VCaP (cell line): ENCODE data around the gene CHRM3.

Experiments
- H3K27ac ChIP-seq: fragments of 450-650 bp; 2 replicates; pipeline ENCODE4 v1.5.1; 2017
- TF ChIP-seq, protein P1 (sequence below): fragments of 450-650 bp; conservative IDR thresholded peaks from 2 replicates; pipeline ENCODE4 v1.5.1; 2017; ENCODE audit warnings: mild to moderate bottlenecking, moderate library complexity

The CHRM3 gene

DNA sequence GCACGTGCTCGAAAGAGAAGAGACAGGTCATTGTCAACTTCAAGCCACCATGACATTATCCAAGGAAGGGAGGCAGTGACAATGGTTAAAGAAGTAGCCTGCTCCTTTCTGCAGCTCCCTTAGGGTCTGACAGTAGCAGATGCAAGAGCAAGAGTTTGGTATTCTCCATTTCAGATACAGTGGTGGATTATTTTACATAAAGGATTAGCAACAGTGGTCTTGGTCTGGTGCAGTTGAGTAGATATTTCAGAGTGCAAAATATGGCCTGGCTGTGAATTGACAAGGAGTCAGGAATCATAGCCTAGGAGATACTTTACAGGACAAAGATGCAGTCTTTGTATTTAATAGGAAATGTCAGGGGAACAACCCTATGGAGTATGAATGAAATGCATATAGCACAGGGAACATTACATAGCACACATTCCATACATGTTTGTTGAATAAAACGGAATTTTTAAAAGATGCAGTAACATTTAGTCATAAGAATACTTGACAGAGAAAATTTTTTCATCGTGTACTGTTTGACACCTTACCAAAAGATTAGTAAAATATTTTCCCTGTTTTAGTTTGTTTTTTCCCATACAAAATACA lies 41.8 kb downstream of the CHRM3 start:
- TF ChIP-seq, protein P1, sequence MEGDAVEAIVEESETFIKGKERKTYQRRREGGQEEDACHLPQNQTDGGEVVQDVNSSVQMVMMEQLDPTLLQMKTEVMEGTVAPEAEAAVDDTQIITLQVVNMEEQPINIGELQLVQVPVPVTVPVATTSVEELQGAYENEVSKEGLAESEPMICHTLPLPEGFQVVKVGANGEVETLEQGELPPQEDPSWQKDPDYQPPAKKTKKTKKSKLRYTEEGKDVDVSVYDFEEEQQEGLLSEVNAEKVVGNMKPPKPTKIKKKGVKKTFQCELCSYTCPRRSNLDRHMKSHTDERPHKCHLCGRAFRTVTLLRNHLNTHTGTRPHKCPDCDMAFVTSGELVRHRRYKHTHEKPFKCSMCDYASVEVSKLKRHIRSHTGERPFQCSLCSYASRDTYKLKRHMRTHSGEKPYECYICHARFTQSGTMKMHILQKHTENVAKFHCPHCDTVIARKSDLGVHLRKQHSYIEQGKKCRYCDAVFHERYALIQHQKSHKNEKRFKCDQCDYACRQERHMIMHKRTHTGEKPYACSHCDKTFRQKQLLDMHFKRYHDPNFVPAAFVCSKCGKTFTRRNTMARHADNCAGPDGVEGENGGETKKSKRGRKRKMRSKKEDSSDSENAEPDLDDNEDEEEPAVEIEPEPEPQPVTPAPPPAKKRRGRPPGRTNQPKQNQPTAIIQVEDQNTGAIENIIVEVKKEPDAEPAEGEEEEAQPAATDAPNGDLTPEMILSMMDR = no peak

DNA sequence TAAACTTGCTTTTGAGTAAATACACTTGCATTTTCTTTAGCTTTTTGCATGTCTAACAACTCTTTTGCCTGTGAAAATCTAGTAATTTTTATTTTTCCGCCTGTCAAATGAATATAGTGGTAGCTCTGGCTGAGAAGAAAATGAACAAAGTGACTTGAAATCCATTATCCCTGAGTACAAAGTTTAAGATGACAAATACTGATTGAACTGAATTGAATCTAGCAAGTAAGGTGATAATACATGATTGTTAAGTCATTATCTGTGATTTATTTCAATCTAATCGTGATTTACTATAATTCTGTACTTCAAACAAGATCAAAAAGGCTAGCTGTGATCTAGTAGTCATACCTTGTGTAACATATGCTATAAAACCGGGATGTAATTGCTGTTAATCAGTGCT lies 42.8 kb downstream of the CHRM3 start:
- TF ChIP-seq, protein P1 = no peak
- no peak overlapping the region for H3K27ac ChIP-seq

More for the DNA sequence above, 41.8 kb downstream of the CHRM3 start:
- no peak overlapping the region for H3K27ac ChIP-seq

DNA sequence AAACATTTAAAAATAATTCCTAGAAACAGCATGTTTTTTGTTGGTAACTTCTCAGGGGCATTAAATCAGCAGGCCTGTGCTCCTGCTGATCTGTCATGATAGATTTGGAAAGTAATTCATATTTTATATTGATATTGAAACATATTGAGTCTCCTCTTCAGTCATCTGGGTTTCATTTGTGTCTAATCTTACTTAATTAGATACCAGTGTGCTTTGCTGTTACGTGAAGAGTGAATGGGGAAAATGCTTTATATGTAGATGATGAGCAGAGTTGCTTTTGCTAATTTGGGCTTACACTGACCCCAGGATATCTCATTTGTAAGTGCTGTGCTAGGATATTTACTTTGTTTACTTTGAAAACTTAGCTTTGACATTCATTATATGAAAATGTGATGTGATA lies 45.9 kb downstream of the CHRM3 start:
- TF ChIP-seq, protein P1 = no peak
- H3K27ac ChIP-seq = no peak overlapping the region

DNA sequence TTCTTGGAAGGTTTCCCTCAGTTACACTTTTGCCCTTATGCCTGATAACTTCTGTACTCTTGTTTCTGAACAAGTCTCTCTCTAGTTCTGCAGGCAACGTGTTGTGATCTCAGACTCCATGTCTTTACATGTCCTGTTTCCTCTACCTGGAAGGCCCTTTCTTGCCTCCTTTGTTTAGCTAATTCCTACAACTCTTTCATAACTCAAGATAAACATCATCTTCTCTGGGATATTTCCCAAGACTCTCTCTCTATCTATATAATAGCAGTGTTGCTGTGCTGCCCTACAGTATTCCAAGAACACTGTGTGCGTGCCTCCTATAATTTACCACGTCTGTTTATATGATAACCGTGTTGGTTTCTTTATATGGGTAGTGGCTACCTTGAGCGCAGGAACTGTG lies 47.8 kb downstream of the CHRM3 start:
- H3K27ac ChIP-seq = no peak overlapping the region
- TF ChIP-seq, protein P1 = no peak
